Endothelial cell (in vitro differentiated cells): ENCODE measurements around the gene SEC14L1. TPM values are rescaled to one million over a fixed set of nuclear protein-coding genes. Genes with fewer than 3 reads are reported as not detected.
"Not testable (repeated sequence)": the region's sequence is repeated elsewhere in the genome, so short reads cannot be mapped to it uniquely, and the experiment has no call there.

Experiments used
- DNase-seq: peaks from one replicate; pipeline ENCODE4 v3.0.0; 2021; ENCODE audit warnings: low spot score
- H3K27ac Mint-ChIP-seq: one replicate; pipeline ENCODE4 v1.8.0; 2021; ENCODE audit warnings: mixed read lengths, inconsistent platforms; ENCODE audit not compliant: unreplicated experiment
- H3K27me3 Mint-ChIP-seq: one replicate; pipeline ENCODE4 v1.8.0; 2021; ENCODE audit warnings: mild to moderate bottlenecking, moderate library complexity, mixed read lengths, inconsistent platforms; ENCODE audit not compliant: unreplicated experiment
- H3K36me3 Mint-ChIP-seq: one replicate; pipeline ENCODE4 v1.8.0; 2021; ENCODE audit warnings: mild to moderate bottlenecking, low read depth, mixed read lengths, inconsistent platforms; ENCODE audit not compliant: unreplicated experiment
- H3K4me1 Mint-ChIP-seq: one replicate; pipeline ENCODE4 v1.8.0; 2021; ENCODE audit warnings: mild to moderate bottlenecking, mixed read lengths, inconsistent platforms; ENCODE audit not compliant: unreplicated experiment
- H3K4me3 Mint-ChIP-seq: one replicate; pipeline ENCODE4 v1.8.0; 2021; ENCODE audit warnings: mild to moderate bottlenecking, mixed read lengths, inconsistent platforms; ENCODE audit not compliant: unreplicated experiment
- H3K9me3 Mint-ChIP-seq: one replicate; pipeline ENCODE4 v1.8.0; 2021; ENCODE audit warnings: mixed read lengths, inconsistent platforms; ENCODE audit not compliant: unreplicated experiment
- total RNA-seq: library from RNA; stranded (reverse); fragmentation: NEBNext Ultra II Directional; extraction: Animal tissue kit (Norgen Biotek cat#: 25700); gene quantifications from one replicate; pipeline ENCODE4 v1.2.1, GENCODE V29; 2021; ENCODE audit not compliant: unreplicated experiment
- TF ChIP-seq, protein P1 (sequence below): fragments of 200-600 bp; sonication (generic); IDR thresholded peaks from one replicate; pipeline ENCODE4 v1.5.0; 2021; ENCODE audit warnings: antibody characterized with exemption; ENCODE audit not compliant: unreplicated experiment

SEC14L1 gene
- total RNA-seq, 1 donor from 2014 or later: 315 TPM

DNA sequence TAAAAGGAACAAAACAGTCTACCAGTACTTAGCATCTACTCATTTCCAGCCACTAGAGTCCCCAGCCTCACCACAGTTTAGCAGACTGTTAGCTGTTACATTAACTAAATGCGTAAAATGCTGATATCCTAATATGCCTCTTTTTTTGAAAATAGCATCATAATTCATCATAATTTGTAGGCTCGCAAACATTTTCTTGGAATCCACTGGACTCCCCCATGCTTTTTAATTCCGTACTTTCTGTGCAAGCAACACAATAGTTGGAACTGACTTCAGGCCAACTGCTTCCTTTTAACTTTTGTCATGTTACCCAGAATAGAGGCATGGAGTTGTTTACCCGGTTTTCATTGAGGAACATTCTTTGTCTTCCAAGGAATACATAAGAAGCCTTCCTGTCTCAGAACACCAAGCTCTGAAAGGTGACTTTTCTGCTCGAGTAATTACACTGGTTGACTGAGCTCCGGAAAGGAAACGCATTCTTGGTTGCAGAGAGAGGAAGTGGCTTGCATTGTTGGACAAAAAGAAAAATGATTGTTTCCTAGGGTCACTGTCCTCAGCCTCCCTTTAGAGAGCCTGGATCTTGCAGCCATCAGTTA is 30.9 kb upstream of the SEC14L1 start:
- peaks cover 5% of the 10 kb centered on the region for H3K27me3 Mint-ChIP-seq
- TF ChIP-seq, protein P1, sequence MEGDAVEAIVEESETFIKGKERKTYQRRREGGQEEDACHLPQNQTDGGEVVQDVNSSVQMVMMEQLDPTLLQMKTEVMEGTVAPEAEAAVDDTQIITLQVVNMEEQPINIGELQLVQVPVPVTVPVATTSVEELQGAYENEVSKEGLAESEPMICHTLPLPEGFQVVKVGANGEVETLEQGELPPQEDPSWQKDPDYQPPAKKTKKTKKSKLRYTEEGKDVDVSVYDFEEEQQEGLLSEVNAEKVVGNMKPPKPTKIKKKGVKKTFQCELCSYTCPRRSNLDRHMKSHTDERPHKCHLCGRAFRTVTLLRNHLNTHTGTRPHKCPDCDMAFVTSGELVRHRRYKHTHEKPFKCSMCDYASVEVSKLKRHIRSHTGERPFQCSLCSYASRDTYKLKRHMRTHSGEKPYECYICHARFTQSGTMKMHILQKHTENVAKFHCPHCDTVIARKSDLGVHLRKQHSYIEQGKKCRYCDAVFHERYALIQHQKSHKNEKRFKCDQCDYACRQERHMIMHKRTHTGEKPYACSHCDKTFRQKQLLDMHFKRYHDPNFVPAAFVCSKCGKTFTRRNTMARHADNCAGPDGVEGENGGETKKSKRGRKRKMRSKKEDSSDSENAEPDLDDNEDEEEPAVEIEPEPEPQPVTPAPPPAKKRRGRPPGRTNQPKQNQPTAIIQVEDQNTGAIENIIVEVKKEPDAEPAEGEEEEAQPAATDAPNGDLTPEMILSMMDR: no peak
- no peaks in the 10 kb centered on the region for H3K9me3 Mint-ChIP-seq
- peaks cover 3% of the 10 kb centered on the region for H3K36me3 Mint-ChIP-seq
- peak overlapping the region; percentile 98 for H3K27ac Mint-ChIP-seq
- peaks cover 56% of the 10 kb centered on the region for H3K4me1 Mint-ChIP-seq
- peak overlapping the region; percentile 24 for H3K4me3 Mint-ChIP-seq
- peak; percentile 29 for DNase-seq

DNA sequence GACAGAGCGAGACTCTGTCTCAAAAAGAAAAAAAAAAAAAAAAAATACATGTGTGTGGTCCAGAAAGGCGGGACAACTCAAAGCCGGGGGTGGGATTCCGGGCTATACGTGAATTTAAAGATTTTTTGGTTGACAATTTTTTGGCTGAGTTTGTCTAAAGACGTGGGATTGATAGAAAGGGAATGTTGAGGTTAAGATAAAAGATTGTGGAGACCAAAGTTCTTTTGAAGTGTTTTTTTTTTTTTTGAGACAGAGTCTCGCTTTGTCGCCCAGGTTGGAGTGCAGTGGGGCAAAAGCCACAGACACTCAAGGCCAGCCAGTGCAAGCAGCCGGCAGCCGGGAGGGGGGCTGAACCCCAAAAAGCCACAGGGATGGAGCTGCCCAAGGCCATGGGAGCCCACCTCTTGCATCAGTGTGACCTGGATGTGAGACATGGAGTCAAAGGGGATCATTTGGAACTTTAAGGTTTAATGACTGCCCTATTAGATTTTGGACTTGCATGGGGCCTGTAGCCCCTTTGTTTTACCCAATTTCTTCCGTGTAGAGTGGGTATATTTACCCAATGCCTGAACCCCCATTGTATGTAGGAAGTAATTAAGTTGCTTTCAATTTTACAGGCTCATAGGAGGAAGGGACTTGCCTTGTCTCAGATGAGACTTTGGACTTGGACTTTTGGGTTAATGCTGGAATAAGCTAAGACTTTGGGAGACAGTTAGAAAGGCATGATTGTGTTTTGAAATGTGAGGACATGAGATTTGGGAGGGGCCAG is 29.4 kb upstream of the SEC14L1 start:
- not testable (repeated sequence) for H3K9me3 Mint-ChIP-seq, DNase-seq, H3K36me3 Mint-ChIP-seq, H3K4me3 Mint-ChIP-seq, H3K27me3 Mint-ChIP-seq
- H3K27ac Mint-ChIP-seq: peak overlapping the region; percentile 70
- peaks cover 54% of the 10 kb centered on the region for H3K4me1 Mint-ChIP-seq

DNA sequence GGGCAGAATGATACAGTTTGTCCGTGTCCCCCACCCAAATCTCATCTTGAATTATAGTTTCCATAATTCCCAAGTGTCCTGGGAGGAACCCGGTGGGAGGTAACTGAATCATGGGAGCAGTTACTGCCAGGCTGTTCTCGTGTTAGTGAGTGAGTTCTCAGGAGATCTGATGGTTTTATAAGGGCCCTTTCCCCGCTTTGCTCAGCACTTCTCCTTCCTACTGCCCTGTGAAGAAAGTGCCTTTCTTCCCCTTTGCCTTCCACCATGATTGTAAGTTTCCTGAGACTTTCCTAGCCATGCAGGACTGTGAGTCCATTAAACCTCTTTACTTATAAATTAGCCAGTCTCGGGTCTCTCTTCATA is 28.9 kb upstream of the SEC14L1 start:
- H3K9me3 Mint-ChIP-seq: no peaks in the 10 kb centered on the region
- no peak for DNase-seq
- no peak overlapping the region for H3K4me3 Mint-ChIP-seq
- TF ChIP-seq, protein P1: no peak
- peak overlapping the region; percentile 70 for H3K27ac Mint-ChIP-seq
- H3K36me3 Mint-ChIP-seq: no peaks in the 10 kb centered on the region
- H3K27me3 Mint-ChIP-seq: peaks cover 5% of the 10 kb centered on the region
- H3K4me1 Mint-ChIP-seq: peaks cover 57% of the 10 kb centered on the region

- Mint-ChIP-seq H3K9me3 (no peaks in the 10 kb centered on the region), H3K36me3 (no peaks in the 10 kb centered on the region), H3K27ac (peak overlapping the region; percentile 90), H3K27me3 (peaks cover 5% of the 10 kb centered on the region), H3K4me1 (peaks cover 42% of the 10 kb centered on the region), H3K4me3 (no peak overlapping the region)
- TF ChIP-seq, protein P1: no peak
- no peak for DNase-seq
These were observed 25.3 kb upstream of the SEC14L1 start for GRCh38 chr17:77115510-77115909.

- TF ChIP-seq, protein P1: no peak
- no peak overlapping the region for H3K4me3 Mint-ChIP-seq
- no peak for DNase-seq
- peaks cover 45% of the 10 kb centered on the region for H3K4me1 Mint-ChIP-seq
- H3K9me3 Mint-ChIP-seq: no peaks in the 10 kb centered on the region
- H3K27me3 Mint-ChIP-seq: peaks cover 5% of the 10 kb centered on the region
- H3K27ac Mint-ChIP-seq: peak overlapping the region; percentile 9
- no peaks in the 10 kb centered on the region for H3K36me3 Mint-ChIP-seq
These were observed 24.8 kb upstream of the SEC14L1 start for GRCh38 chr17:77115947-77116346.
